H1 (cell line): Measurements from ENCODE around the gene SEC24C. TPM values are rescaled to one million over a fixed set of nuclear protein-coding genes. Genes with fewer than 3 reads are reported as not detected.

Experiments
- BRCA1 ChIP-seq: IDR thresholded peaks from 2 replicates; pipeline ENCODE4 v1.6.1; 2012; ENCODE audit warnings: low read depth, low read length, improper control_type of control experiment
- CHD1 ChIP-seq: IDR thresholded peaks from 2 replicates; pipeline ENCODE4 v1.6.1; 2012; ENCODE audit warnings: low read depth, low read length, improper control_type of control experiment
- CHD2 ChIP-seq: IDR thresholded peaks from 2 replicates; pipeline ENCODE4 v1.6.1; 2012; ENCODE audit warnings: low read length, improper control_type of control experiment
- EZH2 ChIP-seq: fragments of 200-600 bp; sonication (generic); IDR thresholded peaks from 2 replicates; pipeline ENCODE4 v1.7.1; 2012; ENCODE audit warnings: low read depth, mild to moderate bottlenecking, moderate library complexity, low read length, inconsistent platforms; ENCODE audit not compliant: severe bottlenecking
- GABPA ChIP-seq: IDR thresholded peaks from 2 replicates; pipeline ENCODE4 v1.6.1; 2011; ENCODE audit warnings: mild to moderate bottlenecking, low read length, moderate library complexity, borderline replicate concordance; ENCODE audit not compliant: insufficient read depth
- GTF2F1 ChIP-seq: IDR thresholded peaks from 2 replicates; pipeline ENCODE4 v1.6.1; 2012; ENCODE audit warnings: low read depth, low read length, improper control_type of control experiment, borderline replicate concordance
- JUN ChIP-seq: IDR thresholded peaks from 2 replicates; pipeline ENCODE4 v1.6.1; 2011; ENCODE audit warnings: low read depth, mild to moderate bottlenecking, improper control_type of control experiment, low read length
- JUND ChIP-seq: IDR thresholded peaks from 2 replicates; pipeline ENCODE4 v1.6.1; 2011; ENCODE audit warnings: mild to moderate bottlenecking, improper control_type of control experiment, low read length
- KDM5A ChIP-seq: fragments of 200-600 bp; IDR thresholded peaks from 2 replicates; pipeline ENCODE4 v1.7.1; 2012; ENCODE audit warnings: mild to moderate bottlenecking, low read length, inconsistent platforms, mixed read lengths
- MAFK ChIP-seq: IDR thresholded peaks from 2 replicates; pipeline ENCODE4 v1.6.1; 2012; ENCODE audit warnings: low read depth, mild to moderate bottlenecking, improper control_type of control experiment, low read length
- NANOG ChIP-seq: IDR thresholded peaks from 2 replicates; pipeline ENCODE4 v1.6.1; 2011; ENCODE audit warnings: low read length, low read depth, mild to moderate bottlenecking, inconsistent platforms; ENCODE audit not compliant: insufficient read depth, poor library complexity, severe bottlenecking
- POLR2AphosphoS5 ChIP-seq: IDR thresholded peaks from 2 replicates; pipeline ENCODE4 v1.6.1; 2011; ENCODE audit warnings: low read depth, low read length
- RNF2 ChIP-seq: fragments of 200-900, 300-1000 bp; sonication (generic); IDR thresholded peaks from 2 replicates; pipeline ENCODE4 v1.7.1; 2016; ENCODE audit warnings: borderline replicate concordance, low read depth, mild to moderate bottlenecking, antibody characterized with exemption, low read length; ENCODE audit not compliant: poor library complexity, severe bottlenecking; ENCODE audit errors: missing control alignments
- SAP30 ChIP-seq: fragments of 300-600 bp; sonication (generic); IDR thresholded peaks from 2 replicates; pipeline ENCODE4 v1.7.1; 2012; ENCODE audit warnings: low read length, moderate library complexity, mild to moderate bottlenecking, inconsistent platforms; ENCODE audit not compliant: insufficient read depth, insufficient replicate concordance
- SIN3A ChIP-seq, 2 experiments: IDR thresholded peaks in 1 of 2; conservative IDR thresholded peaks in 1 of 2; 2 replicates each; pipeline ENCODE4 v1.6.1; 2011 to 2012; ENCODE audit warnings: low read length in 2 of 2, improper control_type of control experiment in 1 of 2, low read depth in 1 of 2, mild to moderate bottlenecking in 1 of 2
- SIX5 ChIP-seq: IDR thresholded peaks from 2 replicates; pipeline ENCODE4 v1.6.1; 2011; ENCODE audit warnings: mild to moderate bottlenecking, low read depth, low read length
- TAF1 ChIP-seq: IDR thresholded peaks from 2 replicates; pipeline ENCODE4 v1.6.1; 2011; ENCODE audit warnings: mild to moderate bottlenecking, low read depth, low read length
- TCF12 ChIP-seq: IDR thresholded peaks from 2 replicates; pipeline ENCODE4 v1.6.1; 2011; ENCODE audit warnings: low read depth, mild to moderate bottlenecking, low read length
- USF2 ChIP-seq: IDR thresholded peaks from 2 replicates; pipeline ENCODE4 v1.6.1; 2011; ENCODE audit warnings: low read length, improper control_type of control experiment
- ZNF274 ChIP-seq: IDR thresholded peaks from 2 replicates; pipeline ENCODE4 v1.7.0; 2012; ENCODE audit warnings: low read length, borderline replicate concordance; ENCODE audit errors: extremely low read depth
- polyA plus RNA-seq, 7 experiments: library from polyadenylated mRNA; depleted of rRNA in 3 of 7; stranded (reverse) in 5 of 7; unstranded in 2 of 7; fragments of >200 nt in 5 of 7; fragments of 200-250 nt in 2 of 7; gene quantifications; 1 replicate in 5 of 7; 2 replicates in 1 of 7; 4 replicates in 1 of 7; pipeline versions ENCODE4 v1.2.1 to v1.2.3, GENCODE V29; 2011 to 2013; ENCODE audit warnings: missing spikeins in 2 of 7, mixed read lengths in 2 of 7
- total RNA-seq: library from RNA; stranded (reverse); fragmentation: NEBNext Ultra II Directional; extraction: Animal tissue kit (Norgen Biotek cat#: 25700); gene quantifications from 2 replicates; pipeline ENCODE4 v1.2.1, GENCODE V29; 2021
- TF ChIP-seq, protein P1 (sequence below): IDR thresholded peaks from 2 replicates; pipeline ENCODE4 v1.6.1; 2012; ENCODE audit warnings: inconsistent platforms

The SEC24C gene
- total and polyA plus RNA-seq, 2 of the 8 experiments (the other 6 are each of a cell fraction or from before 2014, with no cell fraction given): 63.2 to 67.4 TPM

- TF ChIP-seq, protein P1, sequence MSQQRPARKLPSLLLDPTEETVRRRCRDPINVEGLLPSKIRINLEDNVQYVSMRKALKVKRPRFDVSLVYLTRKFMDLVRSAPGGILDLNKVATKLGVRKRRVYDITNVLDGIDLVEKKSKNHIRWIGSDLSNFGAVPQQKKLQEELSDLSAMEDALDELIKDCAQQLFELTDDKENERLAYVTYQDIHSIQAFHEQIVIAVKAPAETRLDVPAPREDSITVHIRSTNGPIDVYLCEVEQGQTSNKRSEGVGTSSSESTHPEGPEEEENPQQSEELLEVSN: no peak
- peak; percentile 91 for TF ChIP-seq POLR2AphosphoS5
- no peak for TF ChIP-seq EZH2
- TF ChIP-seq MAFK: no peak; the same call in 1 of the 2 replicates
- no peak for TF ChIP-seq NANOG
- no peak for TF ChIP-seq JUN
- no peak for TF ChIP-seq SIX5
- no peak for TF ChIP-seq CHD1
- peak; percentile 77 to 90; a peak in 2 of 4 replicates for TF ChIP-seq SIN3A (conservative IDR thresholded peaks at IDR 0.05 in 1 of 2, IDR thresholded peaks at IDR 0.05 in 1 of 2; ENCODE audit: low read depth in 1 of 2, low read length in 2 of 2)
- no peak for TF ChIP-seq JUND
- TF ChIP-seq SAP30: peak; percentile 86
- TF ChIP-seq TAF1: peak; percentile 96
- TF ChIP-seq GABPA: peak; percentile 95
- TF ChIP-seq USF2: no peak
- TF ChIP-seq TCF12: no peak
- peak; percentile 51; the same call in 1 of the 2 replicates for TF ChIP-seq CHD2
- peak; percentile 66 for TF ChIP-seq KDM5A
- TF ChIP-seq ZNF274: no peak
- TF ChIP-seq BRCA1: no peak
- TF ChIP-seq GTF2F1: peak; percentile 66; the same call in 1 of the 2 replicates
- no peak for TF ChIP-seq RNF2
Observed at GRCh38 chr10:73743905-73744663, at the start of gene SEC24C (continued).
